HG03469 (cell line): Measurements from ENCODE around the gene SORBS1.
"Not testable (repeated sequence)": the region's sequence is repeated elsewhere in the genome, so short reads cannot be mapped to it uniquely, and the experiment has no call there.

Source experiments
- ATAC-seq: cut with Tn5 transposase; IDR thresholded peaks from one replicate; pipeline ENCODE4 v1.9.1; 2021; ENCODE audit warnings: mild to moderate bottlenecking, moderate library complexity, moderate number of reproducible peaks; ENCODE audit not compliant: unreplicated experiment

Gene SORBS1

DNA sequence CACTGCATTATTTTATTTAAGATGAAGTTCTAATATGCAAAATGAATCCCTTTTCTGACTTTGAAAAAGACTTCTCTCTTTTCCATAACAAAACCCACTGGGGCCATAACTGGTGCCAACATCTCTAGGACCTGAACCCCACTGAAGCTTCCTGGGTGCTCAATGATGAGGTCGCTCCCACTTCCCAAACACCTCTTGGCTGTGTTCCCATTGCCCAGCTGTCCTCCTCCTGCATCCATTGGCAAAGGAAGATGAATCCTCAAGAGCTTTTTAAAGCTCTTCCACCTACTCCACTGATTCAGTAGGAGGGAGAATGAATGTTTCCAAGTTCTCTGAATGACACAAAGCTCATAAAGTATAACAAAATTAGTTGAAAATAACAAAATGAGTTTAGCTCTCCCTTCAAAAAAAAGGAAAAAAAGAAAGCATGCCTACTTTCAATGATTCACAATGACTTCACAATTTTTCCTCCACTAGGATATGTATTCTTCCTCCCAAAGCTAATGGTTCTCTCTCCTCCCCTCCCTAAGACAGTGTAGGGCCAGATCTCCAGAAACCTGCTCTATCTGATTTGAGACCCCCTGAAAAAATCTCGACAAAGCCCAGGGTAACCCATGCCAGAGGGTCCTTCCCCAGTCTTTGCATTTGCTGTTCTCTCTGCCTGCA is 64.8 kb downstream of the SORBS1 start:
- ATAC-seq: no peak

DNA sequence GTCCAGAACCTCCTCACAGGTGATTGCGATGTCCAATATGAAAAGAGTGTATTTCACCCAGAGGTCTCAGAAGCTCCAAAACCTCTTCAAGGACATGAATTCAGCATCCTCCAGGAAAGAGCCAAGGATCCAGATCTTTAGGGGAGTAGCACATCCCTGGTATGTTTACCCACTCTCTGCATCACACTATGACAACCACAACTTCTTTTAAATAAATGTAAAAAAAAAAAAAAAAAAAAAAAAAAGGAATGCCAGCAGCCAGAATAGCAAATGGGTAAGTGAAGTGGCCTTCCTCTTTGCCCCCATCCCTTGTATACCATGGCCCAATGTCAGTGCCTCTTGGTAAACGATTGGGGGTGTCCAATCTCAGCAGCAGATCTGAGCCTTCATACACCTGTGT is 67.3 kb downstream of the SORBS1 start:
- ATAC-seq: no peak

DNA sequence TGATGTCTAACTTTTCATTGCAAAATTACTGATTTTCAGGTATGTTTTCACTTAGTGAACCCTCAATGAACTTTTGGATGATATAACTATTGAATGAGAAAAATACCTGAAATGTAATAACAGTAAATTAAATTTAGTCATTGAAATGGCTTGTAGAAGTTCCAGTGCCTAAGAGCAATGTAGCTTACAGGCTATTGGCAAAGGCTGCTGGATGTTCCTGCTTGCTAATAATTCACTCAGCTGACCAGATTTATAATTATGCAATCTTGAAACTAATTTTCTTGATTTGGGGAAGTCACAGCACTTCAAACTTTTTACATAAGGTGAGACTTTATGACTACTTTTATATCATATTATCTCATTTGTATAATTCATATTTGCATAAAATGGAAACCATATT is 73.2 kb downstream of the SORBS1 start:
- no peak for ATAC-seq

DNA sequence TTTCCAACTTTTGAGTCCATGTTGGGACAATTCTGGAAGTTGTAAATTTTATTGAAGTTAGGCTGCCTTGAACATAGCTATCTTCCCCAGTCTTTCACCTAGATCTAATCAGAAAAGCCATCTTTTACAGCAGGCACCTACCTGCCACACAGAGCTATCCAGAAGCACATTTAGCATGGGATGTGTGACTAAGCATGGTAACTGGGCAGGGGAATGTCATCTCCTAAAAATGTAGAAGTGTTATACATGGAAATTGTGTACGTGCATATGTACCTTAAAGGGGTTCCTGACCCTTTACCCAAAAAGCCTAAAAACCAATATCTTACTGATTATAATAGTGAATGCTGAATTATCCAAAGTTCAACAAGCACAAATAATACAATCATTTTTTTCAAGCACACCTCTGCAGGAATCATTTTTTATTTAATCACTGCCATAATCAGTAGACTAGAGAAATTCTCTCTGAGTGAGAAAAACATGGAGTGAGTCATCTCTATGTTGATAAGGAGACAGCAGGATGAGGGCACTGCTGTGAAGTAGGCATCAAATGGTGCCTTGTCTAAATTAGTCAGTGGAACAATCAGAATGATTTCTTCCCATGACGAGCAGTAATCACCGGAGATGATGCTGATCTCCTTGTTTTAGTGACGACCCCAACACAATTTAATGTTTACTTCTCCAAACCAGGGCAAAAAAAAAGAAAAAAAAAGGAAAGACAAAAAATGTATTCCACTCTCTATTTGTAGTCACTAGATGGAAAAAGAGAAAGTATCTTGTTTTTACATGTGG is 75.9 kb downstream of the SORBS1 start:
- no peak for ATAC-seq

DNA sequence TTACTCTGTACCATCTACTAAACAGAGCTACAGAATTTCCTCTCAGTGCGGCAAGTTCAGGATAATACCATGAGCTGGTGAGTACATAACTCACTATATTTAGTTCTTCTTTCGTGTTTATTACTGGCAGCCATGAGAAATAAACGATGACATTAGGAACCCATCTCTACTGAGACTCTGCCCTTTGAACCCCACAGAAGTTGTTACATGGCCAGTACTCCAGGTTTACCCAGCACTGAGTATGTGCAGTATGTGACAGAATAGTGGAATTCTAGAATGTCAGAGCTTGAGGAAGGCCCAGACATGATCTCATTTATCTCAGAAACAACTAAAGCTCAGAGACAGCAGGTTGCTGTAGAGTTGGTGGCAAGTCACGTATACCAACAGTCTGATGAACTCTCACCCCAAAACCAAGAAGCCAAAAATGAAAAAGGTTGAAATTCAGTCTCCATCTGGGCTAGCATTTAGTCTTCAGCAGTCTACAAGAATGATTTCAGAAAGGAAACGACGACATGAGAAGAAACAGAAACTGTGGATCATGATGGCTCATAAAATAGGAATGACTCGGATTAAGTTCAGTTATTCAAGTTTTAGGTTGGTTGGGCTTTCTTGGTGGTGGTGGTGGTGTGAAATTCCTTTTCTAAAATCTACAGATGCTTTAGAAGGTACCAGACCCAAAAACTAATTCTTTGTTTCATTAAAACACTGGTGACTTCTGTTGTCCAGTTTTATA is 78.5 kb downstream of the SORBS1 start:
- ATAC-seq: no peak

DNA sequence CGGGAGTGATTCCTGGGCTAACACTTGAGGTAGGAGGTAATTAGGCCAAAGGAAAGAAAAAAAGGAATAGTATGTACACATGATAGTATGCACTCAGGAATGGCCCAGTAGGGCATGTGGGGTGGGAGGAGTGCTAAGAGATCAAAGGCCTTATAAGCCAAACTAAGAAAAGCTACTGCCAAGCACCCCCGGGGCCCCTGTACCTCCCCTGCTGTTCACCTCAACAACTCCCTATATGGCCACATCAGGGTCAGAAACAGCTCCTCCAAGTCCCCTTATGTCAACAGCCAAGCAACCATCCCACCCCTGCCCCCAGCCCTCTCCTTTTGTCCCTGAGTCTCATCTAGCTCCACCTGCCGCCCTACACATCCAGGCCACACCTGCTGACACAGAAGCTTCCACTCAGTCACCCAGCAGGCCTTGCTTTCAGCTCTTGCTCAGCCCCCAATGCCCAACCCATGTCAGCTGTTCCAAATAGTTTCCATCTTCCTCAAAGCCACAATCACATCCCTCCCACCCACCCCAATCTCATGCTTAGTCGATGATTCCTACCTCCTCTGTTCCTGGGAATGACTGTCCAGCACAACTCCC is 80.2 kb downstream of the SORBS1 start:
- ATAC-seq: no peak

DNA sequence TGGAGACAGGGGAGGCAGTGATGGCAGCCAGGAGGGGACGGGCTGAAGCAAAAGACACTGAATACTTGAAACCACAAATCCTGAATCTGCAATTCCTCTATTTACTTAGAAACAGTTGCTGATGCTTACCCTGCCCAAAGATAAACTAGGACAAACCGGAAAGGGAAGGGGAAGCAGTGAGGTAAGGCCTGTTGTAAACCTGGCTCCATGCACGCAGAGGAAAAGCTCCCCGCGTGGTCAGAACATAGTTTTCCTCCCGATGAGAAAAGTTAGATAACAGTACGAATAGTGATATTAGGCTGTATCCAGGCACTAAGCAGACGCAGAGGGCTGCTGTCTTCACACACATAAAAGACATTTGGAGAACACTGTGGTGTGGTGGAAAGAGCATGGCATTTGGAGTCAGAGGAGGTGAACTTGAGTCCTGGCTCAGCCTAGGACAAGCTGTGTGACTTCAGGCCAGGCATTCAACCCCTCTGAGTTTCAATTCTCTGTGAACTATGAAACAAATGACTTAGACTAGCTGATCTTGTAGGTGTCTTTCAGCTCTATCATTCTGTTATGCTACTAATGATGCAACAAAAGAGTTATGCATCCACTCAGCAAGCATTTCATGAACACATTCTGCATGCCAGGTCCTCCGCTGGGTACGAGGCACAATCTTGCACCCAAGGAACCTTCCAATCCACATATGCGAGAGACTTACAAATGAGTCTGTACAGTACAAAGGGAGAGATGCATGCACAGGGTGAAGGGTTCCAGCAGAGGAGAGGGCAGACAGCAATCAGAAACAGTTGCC is 80.9 kb downstream of the SORBS1 start:
- no peak for ATAC-seq

DNA sequence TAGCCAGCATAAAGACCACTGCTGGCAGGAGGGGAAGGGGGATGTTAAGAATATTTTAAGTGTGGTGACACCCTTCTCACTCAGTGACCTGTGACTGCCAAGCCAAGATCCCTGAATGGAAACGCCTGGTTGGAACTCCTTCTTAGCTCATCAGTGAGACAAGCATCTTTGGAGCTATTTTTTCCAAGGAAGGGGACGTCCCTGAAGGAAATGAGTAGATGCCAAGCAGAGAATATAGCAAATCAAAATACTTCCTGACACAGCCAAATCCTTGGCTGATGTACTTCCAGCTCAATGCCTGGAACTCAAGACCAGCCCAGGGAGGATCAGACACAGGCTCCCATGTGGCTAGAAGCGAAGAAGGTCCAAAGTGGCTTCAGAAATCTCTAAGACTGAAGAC is 82.2 kb downstream of the SORBS1 start:
- no peak for ATAC-seq

DNA sequence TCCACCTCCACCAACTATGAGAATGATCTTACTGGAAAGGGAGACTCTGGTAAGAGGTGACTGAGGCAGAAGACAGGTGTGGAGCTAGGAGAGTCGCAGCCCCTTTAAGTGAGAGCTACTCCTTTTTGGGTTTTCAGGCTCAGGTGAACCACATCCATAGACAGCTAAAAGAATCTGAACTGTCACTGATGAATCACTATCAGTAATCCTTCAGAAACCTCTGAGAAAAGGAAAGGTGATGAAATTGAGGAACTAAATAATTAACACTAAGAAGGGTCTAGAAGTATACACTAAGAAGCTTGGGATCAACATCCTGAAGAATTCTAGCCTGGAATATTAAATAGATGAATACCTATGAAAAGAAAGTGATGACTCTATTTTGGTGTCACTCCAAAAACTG is 83.0 kb downstream of the SORBS1 start:
- ATAC-seq: no peak

DNA sequence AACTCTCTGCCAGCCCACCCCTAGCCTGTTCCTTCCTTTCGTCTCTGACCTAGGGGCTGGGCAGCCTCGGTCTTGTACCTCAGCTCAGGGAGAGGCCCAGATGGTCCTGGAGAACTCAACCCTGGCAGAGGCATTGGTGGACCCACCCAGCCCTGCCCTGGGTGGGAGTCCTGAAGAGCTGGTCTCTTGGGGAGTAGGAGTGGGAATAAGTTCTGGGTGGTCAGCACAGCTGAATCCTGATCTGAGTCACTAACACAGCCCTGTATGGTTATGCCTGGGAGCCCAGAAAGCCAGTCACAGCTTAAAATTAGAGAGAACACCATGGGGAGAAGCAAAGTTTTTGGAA is 84.0 kb downstream of the SORBS1 start:
- no peak for ATAC-seq

DNA sequence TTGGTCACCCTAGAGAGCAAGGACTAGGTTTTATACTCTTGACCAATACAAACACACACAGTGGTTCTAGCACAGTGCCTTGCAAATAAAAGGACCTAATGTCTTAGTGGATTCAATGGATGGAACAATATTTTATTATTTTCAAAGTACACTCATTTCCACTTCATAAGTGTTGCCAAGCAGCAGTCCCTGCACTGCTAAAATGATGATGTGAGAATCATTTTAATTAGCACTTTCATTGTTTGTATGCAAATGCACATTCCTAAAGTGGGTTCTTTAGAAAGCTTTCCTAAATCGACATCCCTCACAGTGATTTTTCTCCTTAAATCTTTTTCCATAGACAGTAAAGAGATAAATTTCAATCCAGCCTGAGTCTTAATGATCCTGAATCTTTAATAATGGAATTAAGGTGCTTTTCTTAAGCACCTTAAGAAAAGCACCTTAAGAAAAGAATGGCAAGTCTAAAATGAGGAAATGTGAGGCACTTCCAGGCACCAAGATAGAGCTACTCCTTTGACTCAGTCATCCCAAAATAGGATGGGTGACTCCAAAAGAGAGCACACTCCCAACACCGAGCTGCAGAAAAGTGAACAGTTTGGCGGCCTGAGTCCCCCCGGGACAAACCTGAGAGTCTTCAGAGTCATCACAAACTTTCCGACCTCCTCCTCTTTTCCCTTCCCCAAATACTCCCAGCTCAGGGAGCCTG is 84.5 kb downstream of the SORBS1 start:
- ATAC-seq: no peak

DNA sequence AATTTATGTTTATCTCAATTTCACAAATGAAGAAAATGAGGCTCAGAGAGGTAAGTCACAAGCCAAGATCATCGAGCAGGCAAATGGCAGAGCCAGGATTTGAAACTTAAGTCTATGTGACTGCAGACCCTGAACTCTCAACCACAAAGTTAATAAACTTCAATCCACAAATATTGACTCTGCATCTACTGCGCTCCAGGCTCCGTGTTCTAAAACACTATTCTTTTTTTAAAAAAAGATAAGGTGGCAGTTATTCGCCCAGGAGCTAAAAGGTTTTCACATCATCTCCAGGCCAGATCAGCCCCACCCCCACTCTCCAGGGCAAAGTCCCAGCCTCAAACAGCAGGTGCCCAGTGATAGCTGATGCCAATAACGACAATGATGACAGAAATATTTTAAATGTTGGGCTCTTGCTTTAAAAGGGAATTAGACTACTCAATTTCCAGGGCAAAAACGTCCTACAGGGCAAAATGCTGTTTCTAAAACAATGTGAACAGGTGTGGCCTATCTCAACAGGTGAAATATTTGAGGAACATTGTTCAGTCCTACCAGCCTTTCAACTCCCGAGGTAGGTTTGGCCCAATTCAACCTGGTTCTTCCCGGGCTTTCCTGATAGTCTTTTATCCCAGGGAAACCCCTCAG is 85.2 kb downstream of the SORBS1 start:
- no peak for ATAC-seq

DNA sequence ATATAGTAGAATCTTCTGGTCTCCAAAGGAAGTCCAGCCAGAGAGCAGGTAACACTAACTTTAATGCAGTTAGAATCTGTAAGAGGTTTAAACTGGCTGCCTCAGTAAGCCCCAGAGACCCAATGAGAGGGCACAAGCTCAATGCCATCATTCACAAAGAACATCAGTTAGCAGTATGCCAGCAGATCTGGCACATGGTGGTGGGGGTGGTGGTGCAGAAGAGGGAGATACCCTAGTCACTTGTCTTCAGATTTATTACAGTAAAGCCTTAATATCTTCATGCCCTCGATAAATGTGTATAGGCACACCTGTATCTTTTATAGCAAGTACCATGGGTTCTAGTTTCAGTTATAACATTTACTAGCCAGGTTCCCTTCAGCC is 86.2 kb downstream of the SORBS1 start:
- no peak for ATAC-seq

DNA sequence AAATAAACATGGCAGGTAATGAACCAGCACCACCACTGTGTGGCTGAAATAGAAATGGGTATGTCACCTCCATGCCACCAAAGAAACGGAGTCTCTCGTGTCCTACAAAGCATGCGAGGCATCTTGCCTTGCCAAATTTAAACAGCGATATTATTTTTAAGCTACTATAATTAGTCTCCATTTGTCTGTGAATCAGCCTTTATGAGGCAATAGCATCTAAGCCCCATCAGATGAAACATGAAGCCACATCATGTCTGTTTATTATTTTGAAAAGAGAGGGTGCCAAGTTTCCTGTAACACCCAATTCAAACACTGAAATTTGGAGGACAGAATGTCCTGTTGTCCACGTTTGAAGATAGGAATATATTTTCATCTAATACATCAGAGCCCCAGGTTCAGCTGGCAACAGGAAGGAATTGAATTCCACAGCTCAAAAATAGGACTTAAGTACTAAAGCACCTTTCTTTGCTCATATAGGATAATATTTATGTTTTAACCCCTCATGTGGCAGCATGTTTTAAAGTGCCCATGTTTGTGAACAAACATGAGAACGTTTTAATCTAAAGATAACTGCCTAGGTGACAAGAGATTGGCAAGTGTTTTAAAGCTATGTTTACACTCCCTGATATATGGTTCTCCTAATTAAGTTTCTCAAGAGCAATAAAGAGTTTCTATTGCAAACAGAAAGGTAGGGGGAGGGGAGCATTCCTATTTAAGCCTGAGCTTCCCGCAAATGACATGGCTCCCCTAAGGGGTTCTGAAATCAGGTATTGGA is 86.8 kb downstream of the SORBS1 start:
- ATAC-seq: no peak

DNA sequence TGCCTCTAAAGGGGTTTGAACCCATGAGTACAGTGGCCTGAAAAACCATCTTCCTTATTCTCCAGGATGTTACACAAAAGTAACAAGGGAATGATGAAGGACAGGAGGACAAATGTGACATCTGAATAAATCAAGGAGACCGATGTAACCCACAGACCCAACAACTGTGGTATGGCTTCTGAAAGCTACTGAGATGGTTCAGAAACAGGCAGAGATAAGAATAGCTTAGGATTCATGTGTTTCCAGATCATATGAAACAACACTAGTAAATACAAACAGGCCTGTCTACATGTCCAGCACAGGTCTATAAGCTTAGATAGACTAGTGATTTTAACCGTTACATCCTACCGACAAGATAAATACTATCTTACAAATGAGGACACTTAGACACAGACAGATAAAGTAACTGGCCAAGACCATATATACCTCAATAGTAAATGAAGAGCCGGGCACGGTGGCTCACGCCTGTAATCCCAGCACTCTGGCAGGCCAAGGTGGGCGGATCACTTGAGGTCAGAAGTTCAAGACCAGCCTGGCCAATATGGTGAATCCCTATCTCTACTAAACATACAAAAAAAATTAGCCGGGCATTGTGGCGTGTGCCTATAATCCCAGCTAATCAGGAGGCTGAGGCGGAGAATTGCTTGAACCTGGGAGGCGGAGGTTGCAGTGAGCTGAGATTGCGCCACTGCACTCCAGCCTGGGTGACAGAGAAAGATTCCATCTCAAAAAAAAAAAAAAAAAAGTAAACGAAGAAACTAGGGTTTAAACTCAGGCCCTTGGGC is 88.7 kb downstream of the SORBS1 start:
- no peak for ATAC-seq

DNA sequence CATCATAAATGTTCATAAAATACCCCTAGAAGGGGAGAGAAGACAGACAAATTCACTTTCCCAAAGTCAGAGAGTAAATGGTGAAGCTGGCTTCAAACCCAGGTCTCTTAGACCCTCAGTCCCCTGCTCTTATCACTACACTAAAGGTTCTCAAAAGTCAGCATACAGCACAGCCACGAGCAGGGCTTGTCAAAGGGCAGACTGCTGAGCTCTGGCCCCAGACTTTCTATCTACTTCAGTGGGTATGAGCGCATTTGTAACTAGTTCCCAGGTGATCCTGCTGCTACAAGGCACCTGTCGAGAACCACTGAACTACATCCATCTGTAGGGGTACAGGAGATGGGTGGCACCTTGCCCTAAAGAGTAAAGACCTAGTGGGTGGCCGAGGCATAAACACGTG is 91.5 kb downstream of the SORBS1 start:
- ATAC-seq: no peak

DNA sequence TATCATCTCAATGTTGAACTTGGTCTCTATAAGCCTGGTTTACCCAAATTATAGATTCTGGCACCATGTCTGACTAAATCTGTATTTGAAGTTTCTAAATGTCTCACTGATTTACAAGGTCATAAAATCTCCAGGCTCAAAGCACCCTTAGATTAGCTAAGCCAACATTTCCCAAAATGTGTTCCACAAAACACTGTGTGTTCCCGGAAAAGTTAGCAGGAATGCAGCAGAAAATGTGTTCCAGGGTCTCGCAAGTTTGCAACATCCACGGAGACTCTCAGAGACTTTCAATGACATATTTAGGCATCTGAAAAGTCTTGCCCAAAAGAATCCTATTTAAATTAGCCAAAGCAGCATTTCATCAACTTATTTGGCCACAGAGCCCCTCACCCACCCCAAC is 91.9 kb downstream of the SORBS1 start:
- ATAC-seq: no peak

DNA sequence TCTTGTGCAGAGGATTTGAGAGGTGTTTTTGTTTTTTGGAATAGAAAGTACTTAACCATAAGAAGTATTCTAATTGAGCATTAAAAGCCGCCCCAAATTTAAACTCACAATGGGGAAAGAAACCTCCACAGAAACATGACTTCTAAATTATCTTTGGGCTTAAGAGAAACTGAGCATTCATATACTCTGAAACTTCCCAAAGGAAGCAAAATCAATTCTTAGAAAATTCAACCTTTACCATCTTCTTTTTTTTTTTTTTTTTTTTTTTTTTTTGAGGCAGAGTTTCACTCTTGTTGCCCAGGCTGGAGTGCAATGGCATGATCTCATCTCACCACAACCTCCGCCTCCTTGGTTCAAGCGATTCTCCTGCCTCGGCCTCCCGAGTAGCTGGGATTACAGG is 93.5 kb downstream of the SORBS1 start:
- ATAC-seq: not testable (repeated sequence)
